ENCODE measurements around the gene TJP1.

TJP1 gene

DNA sequence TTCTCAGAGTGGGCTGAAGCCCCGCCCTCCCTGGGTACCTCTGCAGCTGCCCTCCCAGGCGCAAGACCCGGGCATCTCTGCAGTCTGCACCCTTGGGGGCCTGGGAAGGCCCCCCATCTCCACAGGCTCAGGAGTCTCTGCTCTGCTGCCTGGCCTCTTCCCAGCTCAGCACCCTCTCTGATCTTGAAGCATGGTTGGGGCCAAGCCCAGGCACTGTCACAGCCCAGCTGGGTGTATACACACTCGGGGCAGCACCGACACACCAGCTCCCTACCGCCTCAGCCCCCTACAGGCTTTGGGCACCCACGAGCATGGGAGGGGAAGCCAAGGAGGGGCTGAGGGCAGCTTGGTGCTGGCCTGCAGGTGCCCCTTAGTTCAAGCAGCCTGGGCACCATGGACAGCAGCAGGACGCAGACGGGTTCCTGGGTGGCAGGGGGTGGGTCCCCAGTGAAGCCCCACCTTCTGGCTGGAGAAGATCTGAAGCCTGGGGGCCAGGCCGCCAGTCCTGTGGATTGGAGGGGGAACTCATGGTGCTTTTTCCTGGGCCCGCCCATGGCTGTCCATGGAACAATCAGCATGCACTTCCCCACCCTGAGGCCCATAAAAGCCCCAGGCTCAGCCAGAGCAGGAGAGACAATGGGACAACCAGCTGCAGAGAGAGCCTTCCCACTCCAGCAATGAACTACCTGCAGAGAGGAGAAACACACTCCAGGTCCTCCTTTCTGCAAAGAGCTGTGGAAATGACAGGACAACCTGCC is 170.6 kb downstream of the TJP1 start:
- no peak for DNase-seq

Data from SHP77 treated with DMSO at 0.1 percent for 48 hours (cell line).